Measurements from ENCODE around the gene NTM.

The NTM gene

DNA sequence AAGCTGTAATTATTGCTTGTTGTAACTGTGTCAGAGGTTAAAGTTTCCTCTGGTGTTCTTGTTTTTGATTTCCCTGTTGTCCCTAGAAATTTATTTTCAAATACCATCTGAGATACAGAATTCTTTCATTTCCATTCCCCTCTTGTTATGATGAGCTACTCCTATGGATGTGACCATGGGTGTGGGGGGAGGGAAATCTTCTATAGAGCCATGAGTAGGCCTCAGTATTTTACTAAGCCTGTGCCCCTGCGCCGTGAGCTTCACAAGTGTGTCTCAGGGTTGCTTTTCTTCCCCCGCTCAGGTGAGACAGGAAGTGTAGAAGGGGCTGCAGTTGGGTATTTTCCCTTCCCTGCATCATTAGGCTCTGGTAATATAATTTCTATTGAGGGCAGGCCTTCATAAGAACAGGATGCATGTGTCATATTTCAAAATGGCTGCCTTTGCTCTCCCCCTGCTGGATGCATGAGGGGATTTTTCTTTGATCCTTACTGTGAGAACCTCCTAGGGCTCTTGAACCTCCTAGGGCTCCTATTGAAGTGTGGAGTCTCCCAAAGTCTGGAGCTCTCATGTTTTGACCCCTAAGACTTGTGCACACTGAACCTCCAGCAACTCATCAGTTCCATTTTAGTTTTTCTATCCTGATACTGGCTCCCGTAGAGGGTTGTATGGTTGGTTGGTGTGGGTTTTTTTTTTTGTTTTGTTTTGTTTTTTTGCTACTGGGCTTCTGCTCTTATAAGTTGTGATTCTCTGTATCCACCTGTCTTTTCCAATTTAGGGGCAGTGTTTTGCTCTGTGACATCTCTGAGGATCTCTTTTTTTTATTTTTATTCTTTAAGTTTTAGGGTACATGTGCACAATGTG lies 658.2 kb downstream of the NTM start:
- peak; percentile 63 for DNase-seq (ENCODE audit: low read depth, low spot score)
- in situ Hi-C loops (cut with HindIII; ENCODE audit: low sequenced_read_pairs): no loop called here
- TF ChIP-seq, protein P1, sequence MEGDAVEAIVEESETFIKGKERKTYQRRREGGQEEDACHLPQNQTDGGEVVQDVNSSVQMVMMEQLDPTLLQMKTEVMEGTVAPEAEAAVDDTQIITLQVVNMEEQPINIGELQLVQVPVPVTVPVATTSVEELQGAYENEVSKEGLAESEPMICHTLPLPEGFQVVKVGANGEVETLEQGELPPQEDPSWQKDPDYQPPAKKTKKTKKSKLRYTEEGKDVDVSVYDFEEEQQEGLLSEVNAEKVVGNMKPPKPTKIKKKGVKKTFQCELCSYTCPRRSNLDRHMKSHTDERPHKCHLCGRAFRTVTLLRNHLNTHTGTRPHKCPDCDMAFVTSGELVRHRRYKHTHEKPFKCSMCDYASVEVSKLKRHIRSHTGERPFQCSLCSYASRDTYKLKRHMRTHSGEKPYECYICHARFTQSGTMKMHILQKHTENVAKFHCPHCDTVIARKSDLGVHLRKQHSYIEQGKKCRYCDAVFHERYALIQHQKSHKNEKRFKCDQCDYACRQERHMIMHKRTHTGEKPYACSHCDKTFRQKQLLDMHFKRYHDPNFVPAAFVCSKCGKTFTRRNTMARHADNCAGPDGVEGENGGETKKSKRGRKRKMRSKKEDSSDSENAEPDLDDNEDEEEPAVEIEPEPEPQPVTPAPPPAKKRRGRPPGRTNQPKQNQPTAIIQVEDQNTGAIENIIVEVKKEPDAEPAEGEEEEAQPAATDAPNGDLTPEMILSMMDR (IDR thresholded peaks at IDR 0.05; ENCODE audit: low read depth, low read length): peak; percentile 65
- no peak overlapping the region for H3K4me3 ChIP-seq (ENCODE audit: low read depth, low read length)

- no peak for DNase-seq (ENCODE audit: low read depth, low spot score)
- no peak overlapping the region for H3K4me3 ChIP-seq (ENCODE audit: low read depth, low read length)
- in situ Hi-C loops (cut with HindIII; ENCODE audit: low sequenced_read_pairs): no loop called here
- TF ChIP-seq, protein P1 (IDR thresholded peaks at IDR 0.05; ENCODE audit: low read depth, low read length): no peak
Measured at GRCh38 chr11:132030896-132031295, 660.5 kb downstream of the NTM start.

DNA sequence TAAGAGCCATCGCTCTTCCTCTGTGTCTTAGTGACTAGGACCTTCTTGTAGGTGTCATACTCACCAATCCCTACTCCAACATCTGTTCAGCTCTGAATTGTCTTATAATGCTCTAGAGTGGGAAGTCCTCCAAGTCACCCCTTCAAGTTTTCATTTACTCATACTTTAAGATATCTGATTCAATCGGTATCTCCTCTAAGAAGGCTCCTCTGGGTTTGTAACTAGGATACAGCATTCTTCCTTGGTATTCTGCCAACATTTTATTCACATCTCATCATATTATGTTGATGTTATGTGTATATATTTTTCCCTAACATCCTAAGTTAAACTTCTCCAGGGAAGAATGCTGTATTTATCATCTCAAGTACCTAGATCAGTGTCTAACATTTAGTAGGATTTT lies 662.1 kb downstream of the NTM start:
- in situ Hi-C loops (cut with HindIII; ENCODE audit: low sequenced_read_pairs): no loop called here
- DNase-seq (ENCODE audit: low read depth, low spot score): peak; percentile 72
- TF ChIP-seq, protein P1 (IDR thresholded peaks at IDR 0.05; ENCODE audit: low read depth, low read length): no peak
- H3K4me3 ChIP-seq (ENCODE audit: low read depth, low read length): no peak overlapping the region

DNA sequence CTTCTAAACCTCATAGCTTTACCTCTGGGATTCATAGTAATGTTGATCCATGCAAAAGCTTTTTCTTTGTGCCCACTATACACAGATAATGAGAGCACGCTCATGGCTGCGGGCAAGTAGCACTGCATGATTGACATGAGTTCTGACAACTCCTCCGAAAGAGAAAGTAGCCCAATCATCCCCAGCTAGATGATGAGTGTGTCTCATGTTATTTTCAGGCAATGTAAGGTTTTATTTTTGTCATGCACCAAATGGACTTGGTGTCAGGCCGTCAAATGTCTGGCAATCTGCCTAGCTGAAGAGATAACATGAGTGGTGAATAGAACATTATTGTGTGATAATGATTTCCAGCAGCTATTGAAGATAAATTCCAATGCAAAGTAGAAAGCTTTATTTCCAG lies 662.6 kb downstream of the NTM start:
- DNase-seq (ENCODE audit: low read depth, low spot score): no peak
- in situ Hi-C loops (cut with HindIII; ENCODE audit: low sequenced_read_pairs): no loop called here
- H3K4me3 ChIP-seq (ENCODE audit: low read depth, low read length): no peak overlapping the region
- TF ChIP-seq, protein P1 (IDR thresholded peaks at IDR 0.05; ENCODE audit: low read depth, low read length): no peak

DNA sequence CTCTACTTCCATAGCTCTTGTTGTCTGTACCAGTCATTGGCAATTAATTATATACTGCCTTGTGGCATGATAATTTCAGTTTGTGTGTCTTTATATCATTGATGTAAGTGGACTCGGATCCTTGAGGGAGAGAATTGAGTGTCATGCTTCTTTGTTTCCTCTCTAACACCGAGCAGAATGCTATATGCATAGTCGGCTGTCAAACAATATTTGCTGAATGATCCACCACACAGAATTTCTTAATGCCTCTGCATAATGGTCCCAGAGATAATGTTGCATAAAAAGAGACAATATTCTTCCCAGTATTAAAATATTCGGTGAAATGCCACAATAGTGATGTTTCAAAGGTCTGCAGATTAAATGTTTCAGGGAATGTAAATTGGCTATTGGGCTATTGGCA lies 664.8 kb downstream of the NTM start:
- TF ChIP-seq, protein P1 (IDR thresholded peaks at IDR 0.05; ENCODE audit: low read depth, low read length): no peak
- in situ Hi-C loops (cut with HindIII; ENCODE audit: low sequenced_read_pairs): no loop called here
- no peak for DNase-seq (ENCODE audit: low read depth, low spot score)

GRCh38 chr11:132035766-132036165 lies 665.4 kb downstream of the NTM start:
- TF ChIP-seq, protein P1 (IDR thresholded peaks at IDR 0.05; ENCODE audit: low read depth, low read length): no peak
- H3K4me3 ChIP-seq (ENCODE audit: low read depth, low read length): no peak overlapping the region
- in situ Hi-C loops (cut with HindIII; ENCODE audit: low sequenced_read_pairs): no loop called here
- no peak for DNase-seq (ENCODE audit: low read depth, low spot score)

More for the DNA sequence above, 664.8 kb downstream of the NTM start:
- no peak overlapping the region for H3K4me3 ChIP-seq (ENCODE audit: low read depth, low read length)

Measured in astrocyte of the spinal cord (primary cell).